ELF-1 (cell line): ENCODE measurements around the gene HPS3.

Experiments
- DNase-seq: peaks from one replicate; pipeline ENCODE4 v3.0.0-alpha.2; 2016; ENCODE audit warnings: low read depth, low spot score

HPS3 gene

GRCh38 chr3:149122721-149123578 lies 6.5 kb upstream of the HPS3 start:
- DNase-seq, result no peak

GRCh38 chr3:149128821-149129220 lies 617 bp upstream of the HPS3 start:
- DNase-seq, result no peak

GRCh38 chr3:149131589-149131988 lies 2.2 kb downstream of the HPS3 start:
- no peak for DNase-seq

GRCh38 chr3:149134575-149134974 lies 5.1 kb downstream of the HPS3 start:
- DNase-seq, result no peak

GRCh38 chr3:149142682-149143081 lies 13.2 kb downstream of the HPS3 start:
- DNase-seq, result no peak

- no peak for DNase-seq
Measured at GRCh38 chr3:149145356-149145755, 15.9 kb downstream of the HPS3 start.

- no peak for DNase-seq
Measured at GRCh38 chr3:149145974-149146373, 16.5 kb downstream of the HPS3 start.

GRCh38 chr3:149150436-149150835 lies 21.0 kb downstream of the HPS3 start:
- DNase-seq, result no peak

GRCh38 chr3:149151843-149152242 lies 22.4 kb downstream of the HPS3 start:
- no peak for DNase-seq

GRCh38 chr3:149152420-149152819 lies 23.0 kb downstream of the HPS3 start:
- no peak for DNase-seq

GRCh38 chr3:149153402-149153801 lies 24.0 kb downstream of the HPS3 start:
- DNase-seq, result no peak

GRCh38 chr3:149160754-149161300 lies 31.4 kb downstream of the HPS3 start:
- DNase-seq, result no peak

GRCh38 chr3:149162007-149162406 lies 32.6 kb downstream of the HPS3 start:
- no peak for DNase-seq

- no peak for DNase-seq
Measured at GRCh38 chr3:149163066-149163465, 33.6 kb downstream of the HPS3 start.

GRCh38 chr3:149167898-149168297 lies 38.5 kb downstream of the HPS3 start:
- no peak for DNase-seq

- DNase-seq, result no peak
Measured at GRCh38 chr3:149170672-149171071, 41.2 kb downstream of the HPS3 start.

GRCh38 chr3:149174901-149175300 lies 45.5 kb downstream of the HPS3 start:
- DNase-seq, result no peak

- no peak for DNase-seq
Measured at GRCh38 chr3:149177122-149177521, 47.7 kb downstream of the HPS3 start.

GRCh38 chr3:149179220-149179619 lies 49.8 kb downstream of the HPS3 start:
- DNase-seq, result no peak

GRCh38 chr3:149180057-149180573 lies 50.7 kb downstream of the HPS3 start:
- no peak for DNase-seq

- DNase-seq, result no peak
Measured at GRCh38 chr3:149181182-149181581, 51.7 kb downstream of the HPS3 start.

- no peak for DNase-seq
Measured at GRCh38 chr3:149186219-149186618, 56.8 kb downstream of the HPS3 start.

- DNase-seq, result no peak
Measured at GRCh38 chr3:149186721-149187120, 57.3 kb downstream of the HPS3 start.
